COLO829 (cell line): ENCODE results near the gene SLC25A21.
"Not testable (repeated sequence)": the region's sequence is repeated elsewhere in the genome, so short reads cannot be mapped to it uniquely, and the experiment has no call there.

Source experiments
- DNase-seq: peaks from one replicate; pipeline ENCODE4 v3.0.0; 2012; ENCODE audit warnings: low spot score

The SLC25A21 gene

DNA sequence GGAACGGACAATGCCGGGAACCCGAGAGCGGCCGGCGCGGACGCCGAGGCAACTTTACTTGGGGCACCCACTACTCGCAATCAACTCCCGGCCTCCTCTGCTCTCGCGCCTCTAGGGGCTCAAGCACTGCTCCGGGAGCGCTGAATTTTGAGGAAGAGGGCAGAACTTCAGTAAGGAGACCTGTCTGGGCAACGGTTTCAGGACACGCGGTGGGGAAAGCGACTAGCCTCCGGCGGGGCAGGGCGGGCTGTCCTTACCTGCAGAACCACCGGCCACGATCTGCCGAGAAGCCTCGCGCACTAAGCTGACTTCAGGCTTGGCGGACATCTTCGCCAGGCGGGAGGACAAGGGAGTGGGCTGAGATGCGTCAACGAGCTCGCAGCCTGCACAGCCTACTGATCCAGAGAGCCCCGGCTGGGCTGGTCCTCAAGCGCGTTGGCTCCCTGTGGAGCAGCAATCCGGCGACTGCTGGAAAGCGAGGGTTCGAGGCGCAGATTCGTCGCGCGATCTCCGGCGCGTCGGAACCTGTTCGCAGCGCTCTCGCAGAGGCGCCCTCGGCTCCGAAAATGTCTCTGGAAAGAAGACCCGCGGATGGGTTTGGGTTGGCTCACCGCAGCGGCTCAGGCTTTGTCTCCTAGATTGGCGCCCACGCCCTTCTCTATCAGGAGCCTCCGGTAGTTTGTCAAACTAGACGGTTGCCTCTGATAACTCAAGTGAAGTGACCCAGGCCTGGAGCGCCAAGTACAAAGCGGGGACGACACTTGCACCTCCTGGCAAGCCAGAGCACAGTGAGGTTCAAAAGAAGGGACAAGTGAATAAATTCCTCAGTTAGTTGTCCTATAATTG lies at the start of gene SLC25A21:
Gene SLC25A21, minus strand, starts transcription at position 583 of the 846 bp plus-strand sequence.
- DNase-seq = peak; percentile 67

DNA sequence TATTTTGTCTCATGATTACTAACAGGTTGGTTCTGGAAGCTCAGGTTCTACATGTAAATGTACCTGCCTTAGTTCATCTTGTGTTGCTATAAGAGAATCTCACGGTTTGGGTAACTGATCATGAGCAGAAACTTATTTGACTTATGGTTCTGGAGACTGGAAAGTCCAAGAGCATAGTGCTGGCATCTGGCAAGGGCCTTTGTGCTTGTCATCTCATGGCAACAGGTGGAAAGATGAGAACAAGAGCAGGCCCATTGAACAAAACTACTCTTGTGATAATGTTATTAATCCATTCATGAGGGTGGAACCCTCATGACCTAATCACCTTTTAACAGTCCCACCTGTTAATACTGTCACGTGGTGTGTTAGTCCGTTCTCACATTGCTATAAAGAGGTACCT lies 48.7 kb upstream of the SLC25A21 start:
- DNase-seq = no peak

DNA sequence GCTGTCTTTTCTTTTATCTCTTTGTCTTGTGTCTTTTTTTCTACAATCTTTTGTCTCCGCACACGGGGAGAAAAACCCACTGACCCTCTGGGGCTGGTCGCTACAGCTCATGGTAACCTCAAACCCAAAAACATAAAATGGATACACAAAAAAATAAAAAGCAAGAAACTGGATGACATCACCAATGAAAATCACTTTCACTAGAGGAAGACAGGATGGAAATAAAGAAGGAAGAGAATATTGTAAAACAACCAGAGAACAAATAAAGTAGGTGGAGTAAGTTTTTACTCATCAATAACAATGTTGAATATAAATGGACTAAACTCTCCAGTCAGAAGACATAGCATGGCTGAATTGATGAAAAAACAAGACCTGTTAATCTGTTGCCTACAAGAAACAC lies 42.9 kb upstream of the SLC25A21 start:
- DNase-seq = no peak

DNA sequence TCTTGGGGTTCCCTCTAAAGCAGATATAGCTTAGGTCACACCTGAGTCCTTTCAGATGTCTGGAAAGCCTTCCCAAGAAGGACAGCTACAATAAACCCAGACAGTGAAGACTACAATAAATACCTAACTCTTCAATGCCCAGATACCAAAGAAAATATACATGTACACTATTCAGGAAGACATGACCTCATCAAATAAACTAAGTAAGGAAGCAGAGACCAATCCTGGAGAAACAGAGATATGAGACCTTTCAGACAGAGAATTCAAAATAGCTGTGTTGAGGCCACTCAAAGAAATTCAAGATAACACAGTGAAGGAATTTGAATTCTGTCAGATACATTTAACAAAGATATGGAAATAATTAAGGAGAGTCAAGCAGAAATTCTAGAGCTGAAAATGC lies 40.6 kb upstream of the SLC25A21 start:
- no peak for DNase-seq

DNA sequence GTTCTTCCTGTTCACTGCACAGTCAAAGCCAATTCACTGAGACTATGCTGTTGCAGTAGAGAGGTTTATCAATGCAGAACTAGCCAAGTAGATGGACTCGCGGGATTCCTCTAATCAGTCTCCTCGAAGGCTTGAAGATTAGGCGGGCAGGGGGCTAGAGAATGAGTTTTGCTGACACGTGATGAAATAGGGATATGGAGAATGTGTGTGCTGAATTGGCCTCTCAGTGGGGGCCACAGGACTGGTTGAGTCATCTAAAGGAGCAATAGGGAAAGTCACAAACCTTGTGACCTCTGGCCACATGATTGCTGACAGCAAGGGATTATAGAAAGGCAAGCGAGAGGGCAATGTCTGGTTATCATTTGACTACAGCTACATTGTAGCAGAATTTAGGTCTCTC lies 38.0 kb upstream of the SLC25A21 start:
- no peak for DNase-seq

DNA sequence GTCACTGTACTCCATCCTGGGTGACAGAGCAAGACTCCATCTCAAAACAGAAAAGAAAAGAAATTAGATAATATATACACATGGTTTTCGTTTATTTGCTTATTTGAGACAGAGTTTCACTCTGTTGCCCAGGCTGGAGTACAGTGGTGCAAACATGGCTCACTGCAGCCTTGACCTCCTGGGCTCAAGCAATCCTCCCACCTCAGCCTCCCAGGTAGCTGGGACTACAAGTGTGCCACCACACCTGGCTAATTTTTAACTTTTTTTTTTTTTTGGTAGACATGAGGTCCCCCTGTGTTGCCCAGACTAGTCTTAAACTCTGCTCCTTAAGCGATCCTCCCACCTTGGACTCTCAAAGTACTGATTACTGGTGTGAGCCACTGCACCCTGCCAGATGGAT lies 37.2 kb upstream of the SLC25A21 start:
- DNase-seq = not testable (repeated sequence)

DNA sequence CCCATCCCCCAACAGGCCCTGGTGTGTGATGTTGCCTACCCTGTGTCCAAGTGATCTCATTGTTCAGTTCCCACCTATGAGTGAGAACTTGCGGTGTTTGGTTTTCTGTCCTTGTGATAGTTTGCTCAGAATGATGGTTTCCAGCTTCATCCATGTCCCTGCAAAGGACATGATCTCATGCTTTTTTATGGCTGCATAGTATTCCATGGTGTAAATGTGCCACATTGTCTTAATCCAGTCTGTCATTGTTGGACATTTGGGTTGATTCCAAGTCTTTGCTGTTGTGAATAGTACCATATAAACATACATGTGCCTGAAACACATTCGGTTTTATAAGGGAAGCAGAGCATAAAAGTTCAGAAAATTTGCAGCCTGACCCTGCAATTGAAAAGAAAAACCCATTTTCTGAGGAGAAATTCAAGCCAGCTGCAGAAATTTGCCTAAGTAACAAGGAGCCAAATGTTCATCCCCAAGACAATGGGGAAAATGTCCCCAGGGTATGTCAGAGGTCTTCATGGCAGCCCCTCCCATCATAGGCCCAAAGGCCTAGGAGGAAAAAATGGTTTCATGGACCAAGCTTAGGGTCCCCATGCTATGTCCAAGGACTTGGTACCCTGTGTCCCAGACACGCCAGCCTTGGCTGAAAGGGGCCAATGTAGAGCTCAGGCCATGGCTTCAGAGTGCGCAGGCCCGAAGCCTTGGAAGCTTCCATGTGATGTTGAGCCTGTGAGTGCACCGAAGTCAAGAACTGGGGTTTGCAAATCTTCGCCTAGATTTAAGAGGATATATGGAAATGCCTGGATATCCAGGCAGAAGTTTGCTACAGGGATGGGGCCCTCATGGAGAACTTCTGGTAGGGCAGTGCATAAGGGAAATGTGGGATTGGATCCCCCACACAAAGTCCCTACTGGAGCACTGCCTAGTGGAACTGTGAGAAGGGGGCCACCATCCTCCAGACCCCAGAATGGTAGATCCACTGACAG lies 33.5 kb upstream of the SLC25A21 start:
- DNase-seq = not testable (repeated sequence)

DNA sequence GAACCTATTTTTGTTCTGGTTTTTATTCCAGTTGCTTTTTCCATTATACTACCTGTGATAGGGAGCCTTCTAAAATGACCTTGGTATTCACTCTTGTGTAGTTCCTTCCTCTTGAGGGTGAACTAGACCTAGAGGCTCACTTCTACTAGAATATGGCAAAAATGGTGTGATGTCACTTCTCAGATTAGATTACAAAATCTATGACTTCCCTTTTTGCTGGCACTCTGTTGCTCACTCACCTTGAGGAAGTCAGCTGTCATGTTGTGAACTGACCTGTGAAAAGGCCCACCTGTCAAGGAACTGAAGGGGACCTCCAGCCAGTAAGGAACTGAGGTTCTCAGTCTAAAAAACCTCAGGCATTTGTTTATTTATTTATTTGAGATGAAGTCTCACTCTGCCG lies 31.0 kb upstream of the SLC25A21 start:
- DNase-seq = no peak

DNA sequence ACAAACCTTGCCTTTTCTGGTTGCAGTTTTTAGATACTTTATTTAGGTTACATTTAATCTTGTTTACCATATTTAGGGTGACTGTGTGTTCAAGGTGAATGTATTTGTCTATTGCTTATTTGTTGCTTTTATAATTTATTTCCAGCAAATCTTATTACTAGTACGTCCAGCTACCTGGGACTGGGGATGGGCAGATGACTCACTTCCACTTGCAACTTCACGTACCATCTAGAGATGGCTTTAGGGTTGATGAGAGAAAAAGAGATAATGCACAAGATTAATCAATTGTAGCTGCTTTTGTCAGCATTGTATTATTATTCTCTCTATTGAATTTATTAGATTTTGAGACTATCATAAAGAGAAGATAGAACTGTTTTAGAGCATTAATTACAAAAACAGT lies 30.4 kb upstream of the SLC25A21 start:
- no peak for DNase-seq

DNA sequence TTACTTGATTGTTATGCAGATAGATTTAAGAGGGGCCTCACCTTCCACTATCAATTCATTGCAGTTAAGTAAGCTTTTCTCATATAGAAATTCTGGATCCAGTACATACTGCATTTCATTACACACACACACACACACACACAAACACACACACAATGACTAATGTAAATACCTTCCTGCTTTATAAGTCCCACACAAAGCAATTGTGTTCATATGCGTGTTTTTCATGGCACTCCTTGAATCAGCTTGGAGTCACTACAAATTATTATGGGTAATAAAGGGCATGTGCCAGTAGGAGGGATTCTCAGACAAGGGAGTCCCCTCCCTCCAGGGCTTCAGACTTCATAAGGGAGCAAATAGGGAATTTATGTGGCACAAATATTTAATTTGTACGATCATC lies 29.9 kb upstream of the SLC25A21 start:
- DNase-seq = no peak

DNA sequence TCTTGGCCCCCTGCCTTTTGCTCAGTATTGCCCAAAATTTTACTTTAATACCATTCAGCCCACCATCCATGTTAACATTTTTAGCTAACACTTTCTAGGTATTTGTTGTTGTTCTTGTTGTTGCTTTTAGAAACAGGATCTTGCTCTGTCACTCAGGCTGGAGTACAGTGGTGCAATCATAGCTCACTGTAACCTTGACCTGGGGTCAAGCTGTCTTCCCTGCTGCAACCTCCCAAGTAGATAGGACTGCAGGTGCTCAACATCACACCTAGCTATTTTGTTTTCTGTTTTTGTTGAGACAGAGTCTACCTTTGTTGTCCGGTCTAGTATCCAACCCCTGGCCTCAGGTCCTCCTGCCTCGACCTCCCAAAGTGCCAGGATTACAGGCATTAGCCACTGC lies 29.3 kb upstream of the SLC25A21 start:
- no peak for DNase-seq

DNA sequence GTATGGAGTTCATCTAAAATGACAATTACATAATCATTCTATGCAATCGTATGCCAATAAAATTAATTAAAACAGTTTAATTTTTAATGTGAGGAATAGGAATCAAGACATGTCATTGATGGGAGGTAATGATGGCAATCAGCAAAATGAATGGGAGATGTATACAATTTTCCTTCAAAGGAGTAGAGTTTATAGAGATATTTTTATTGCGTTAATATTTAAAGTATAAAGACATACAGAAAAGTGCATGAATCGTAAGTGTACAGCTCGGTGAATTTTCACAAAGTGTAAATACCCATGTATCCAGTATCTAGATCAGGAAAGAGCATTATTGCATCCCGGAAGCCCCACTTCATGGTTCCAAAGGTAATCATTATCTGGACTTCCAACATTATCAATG lies 26.5 kb upstream of the SLC25A21 start:
- no peak for DNase-seq

DNA sequence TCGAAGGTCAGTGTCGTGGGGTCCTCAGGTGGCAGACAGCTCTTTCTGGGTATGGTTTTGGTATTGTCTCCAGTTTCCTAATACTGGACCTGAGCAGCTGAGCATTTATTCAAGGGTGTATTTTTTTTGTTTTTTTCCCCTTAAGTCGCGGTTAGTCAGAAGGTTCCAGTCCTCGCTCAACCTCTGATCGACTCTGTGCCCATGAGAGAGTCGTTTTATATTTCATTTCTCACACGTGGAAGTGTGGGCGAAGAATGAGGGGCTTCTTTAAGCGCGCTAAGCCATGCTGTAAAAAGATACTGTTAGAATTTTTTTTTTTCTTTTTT lies 25.8 kb upstream of the SLC25A21 start:
- DNase-seq = no peak

DNA sequence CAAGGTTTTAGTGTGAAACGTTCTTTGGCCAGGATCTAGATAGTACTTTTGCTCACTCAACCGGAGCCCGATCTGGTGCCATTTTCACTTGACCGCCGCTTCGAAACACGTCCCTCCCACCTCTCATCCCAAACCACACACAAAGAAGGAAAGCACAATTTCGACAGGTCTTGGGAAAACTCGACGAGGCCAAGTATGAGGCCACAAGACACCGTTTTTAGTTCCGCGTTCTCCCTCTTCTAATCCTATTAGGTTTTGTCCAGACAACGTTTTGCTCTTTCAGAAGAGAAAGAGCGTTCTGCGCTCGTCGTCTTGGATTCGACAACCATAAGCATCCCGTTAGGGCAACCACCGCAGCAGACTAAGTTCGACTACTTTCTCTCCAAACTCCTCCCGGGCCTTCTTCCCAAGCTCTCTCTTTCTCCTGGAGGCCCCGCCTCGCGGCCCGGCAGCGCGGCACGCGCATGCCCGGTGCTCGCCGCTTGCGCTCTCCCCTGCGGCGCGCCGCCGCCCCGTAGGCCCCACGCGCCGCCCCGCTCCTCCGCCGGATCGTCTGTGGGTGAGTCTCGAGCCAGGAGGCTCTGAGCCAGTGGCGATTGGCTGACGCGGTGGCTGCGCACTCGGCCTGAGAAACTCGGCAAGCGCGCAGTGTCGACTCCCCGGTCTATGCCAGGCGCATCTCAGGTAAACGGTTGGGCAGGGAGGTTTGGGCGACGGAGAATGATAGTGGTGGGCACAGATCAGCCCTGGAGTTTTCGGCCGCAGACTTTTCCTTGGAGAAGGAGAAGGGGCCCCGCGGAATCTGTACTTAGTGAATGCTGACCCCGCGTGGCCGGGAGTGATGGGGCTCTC lies 25.2 kb upstream of the SLC25A21 start, which contains the start of gene MIPOL1:
Gene MIPOL1, plus strand, starts transcription at position 517 of the 852 bp plus-strand sequence. CDS start 49,952 bp downstream, outside the sequence.
- peak; percentile 48 for DNase-seq

DNA sequence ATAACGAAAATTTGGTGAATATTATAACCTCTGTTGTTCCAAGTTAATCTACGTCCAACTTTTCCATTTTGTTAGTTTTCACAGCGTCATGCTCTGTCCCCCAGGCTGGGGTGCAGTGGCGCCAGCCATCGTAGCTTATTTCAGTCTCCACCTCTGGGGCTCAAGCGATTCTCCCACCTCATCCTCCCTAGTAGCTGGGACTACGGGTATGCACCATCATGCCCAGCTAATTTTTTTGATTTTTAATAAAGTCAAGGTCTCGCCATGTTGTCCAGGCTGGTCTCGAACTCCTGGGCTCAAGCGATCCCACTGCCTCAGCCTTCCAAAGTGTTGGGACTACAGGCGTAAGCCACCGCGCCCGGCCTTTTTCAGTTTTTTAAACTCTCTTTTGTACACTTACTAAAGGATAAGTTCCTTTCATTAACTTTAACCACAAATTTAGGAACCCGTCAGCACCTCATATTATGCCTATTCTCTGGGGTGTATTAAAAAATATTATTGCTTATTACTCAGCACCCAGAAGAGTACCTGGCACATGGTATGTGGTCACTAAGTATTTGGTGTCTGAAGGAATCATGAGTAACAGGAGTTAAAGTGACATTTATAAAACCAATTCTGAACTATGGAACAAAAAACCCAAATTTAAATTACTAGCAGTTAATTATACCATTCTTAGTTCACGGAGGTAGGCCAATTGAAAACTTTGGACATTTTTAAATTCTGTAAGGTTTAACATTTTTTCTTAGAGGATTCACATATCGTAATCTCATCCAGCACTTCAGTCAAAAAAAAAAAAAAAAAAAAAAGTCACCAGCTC lies 24.4 kb upstream of the SLC25A21 start:
- no peak for DNase-seq

DNA sequence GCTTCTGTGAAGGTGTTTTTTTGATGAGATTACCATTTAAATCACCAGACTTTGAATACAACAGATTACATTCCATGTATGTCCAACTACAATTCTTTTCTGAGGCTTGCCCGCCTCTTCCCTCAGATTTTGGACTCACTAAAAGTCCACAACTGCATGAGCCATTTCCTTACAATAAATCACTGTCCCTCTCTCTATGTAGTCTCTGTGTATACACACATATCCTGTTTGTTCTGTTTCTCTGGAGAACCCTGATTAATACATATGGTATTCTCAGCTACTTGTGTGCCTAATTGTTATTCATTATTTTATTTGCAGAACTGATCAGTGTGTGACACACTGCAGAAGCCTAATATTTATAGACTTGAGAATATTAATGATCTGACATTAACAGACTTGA lies 22.9 kb upstream of the SLC25A21 start:
- DNase-seq = peak; percentile 8

DNA sequence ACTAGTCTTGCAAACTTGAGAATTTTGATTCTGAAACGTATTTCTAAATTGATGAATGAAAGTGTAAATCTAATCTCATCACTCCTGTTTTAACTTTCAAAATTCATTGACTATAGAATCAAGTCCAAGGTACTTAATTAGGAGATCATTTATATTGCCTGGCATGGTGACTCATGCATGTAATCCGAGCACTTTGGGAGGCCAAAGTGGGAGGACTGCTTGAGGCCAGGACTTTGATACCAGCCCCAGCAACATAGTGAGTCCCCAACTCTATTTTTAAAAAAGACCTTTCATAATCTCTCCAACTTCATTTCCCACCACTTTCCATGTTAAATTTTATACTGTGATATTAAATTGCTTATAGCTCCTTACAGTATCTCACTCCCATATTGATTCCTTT lies 22.3 kb upstream of the SLC25A21 start:
- no peak for DNase-seq

DNA sequence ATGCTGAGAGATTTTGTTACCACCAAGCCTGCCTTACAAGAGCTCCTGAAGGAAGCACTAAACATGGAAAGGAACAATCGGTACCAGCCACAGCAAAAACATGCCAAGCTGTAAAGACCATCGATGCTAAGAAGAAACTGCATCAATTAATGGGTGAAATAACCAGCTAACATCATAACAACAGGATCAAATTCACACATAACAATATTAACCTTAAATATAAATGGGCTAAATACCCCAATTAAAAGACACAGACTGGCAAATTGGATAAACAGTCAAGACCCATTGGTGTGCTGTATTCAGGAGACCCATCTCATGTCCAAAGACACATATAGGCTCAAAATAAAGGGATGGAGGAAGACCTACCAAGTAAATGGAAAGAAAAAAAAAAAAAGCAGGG lies 17.3 kb upstream of the SLC25A21 start:
- not testable (repeated sequence) for DNase-seq

DNA sequence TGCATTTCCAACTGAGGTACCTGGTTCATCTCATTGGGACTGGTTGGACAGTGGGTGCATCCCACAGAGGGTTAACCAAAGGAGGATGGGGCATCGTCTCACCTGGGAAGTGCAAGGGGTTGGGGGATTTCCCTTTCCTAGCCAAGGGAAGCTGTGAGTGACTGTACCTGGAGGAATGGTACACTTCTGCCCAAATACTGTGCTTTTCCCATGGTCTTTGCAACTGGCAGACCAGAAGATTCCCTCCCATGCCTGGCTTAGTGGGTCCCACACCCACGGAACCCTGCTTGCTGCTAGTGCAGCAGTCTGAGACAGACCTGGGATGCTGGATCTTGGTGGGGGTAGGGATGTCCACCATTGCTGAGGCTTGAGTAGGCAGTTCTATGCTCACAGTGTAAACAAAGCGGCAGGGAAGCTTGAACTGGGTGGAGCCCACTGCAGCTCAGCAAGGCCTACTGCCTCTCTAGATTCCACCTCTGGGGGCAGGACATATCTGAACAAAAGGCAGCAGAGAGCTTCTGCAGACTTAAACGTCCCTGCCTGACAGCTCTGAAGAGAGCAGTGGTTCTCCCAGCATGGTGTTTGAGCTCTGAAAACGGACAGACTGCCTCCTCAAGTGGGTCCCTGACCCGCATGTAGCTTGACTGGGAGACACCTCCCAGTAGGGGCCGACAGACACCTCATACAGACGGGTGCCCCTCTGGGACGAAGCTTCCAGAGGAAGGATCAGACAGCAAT lies 15.6 kb upstream of the SLC25A21 start:
- DNase-seq = not testable (repeated sequence)

DNA sequence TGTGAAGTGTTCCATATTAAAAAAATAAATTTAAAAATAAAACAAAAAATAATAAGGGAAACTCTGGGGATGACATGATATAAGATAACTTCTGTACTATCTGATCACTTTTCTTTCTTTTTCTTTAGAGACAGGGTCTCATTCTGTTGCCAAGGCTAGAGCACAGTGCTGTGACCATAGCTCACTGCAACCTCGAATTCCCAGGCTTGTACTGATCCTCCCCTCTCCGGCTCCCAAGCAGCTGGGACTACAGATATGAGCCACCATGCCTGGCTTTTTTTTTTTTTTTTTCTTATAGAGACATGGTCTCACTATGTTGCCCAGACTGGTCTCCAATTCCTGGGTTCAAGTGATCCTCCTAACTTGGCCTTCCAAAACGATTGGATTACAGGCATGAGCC lies 14.9 kb upstream of the SLC25A21 start:
- no peak for DNase-seq
